NCI-H1436 treated with DMSO at 0.1 percent for 48 hours (cell line): ENCODE measurements around the gene CCDC82.

Experiments
- DNase-seq: peaks from one replicate; lab custom pipeline; 2025; lab: John Stamatoyannopoulos, UW

Gene CCDC82

DNA sequence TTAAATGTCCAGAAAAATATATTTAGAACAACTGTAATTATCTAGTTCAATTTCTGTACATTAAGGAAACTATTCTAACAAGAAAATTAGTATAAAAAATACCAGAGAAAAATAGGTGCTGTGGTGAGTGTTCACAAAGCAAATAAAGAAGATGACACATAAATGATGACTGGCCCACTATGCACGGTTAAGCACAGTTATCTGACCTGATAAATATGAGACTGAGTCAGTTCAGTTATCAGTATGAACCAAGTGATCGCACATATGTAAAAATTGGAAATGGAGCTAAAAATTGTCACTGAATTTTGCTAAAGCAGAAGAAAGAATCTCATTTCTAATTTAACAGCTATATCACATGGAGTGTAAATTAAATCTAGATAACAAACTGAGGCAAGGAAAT lies 27.9 kb downstream of the CCDC82 start:
- DNase-seq, result no peak

DNA sequence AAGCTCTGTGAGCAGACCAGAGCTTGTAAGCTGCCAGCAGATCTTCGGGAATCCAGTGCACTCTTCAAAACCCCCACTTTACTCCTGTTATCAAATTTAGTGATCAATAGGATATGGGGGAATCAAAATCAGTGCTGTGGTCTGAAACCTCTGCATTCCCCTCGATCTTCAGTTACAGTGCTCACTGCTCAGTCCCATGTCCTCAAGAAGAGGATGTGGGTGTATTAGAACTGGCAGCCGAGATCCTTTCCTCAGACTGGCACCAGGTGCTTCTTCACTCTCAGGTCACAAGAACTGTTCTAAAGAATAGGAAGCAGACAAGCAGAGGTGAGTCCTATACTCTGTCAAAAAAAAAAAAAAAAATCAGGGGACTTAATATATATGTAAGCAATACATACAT lies 31.4 kb downstream of the CCDC82 start:
- no peak for DNase-seq

- DNase-seq, result no peak
Measured at GRCh38 chr11:96357794-96358193, 31.9 kb downstream of the CCDC82 start.

DNA sequence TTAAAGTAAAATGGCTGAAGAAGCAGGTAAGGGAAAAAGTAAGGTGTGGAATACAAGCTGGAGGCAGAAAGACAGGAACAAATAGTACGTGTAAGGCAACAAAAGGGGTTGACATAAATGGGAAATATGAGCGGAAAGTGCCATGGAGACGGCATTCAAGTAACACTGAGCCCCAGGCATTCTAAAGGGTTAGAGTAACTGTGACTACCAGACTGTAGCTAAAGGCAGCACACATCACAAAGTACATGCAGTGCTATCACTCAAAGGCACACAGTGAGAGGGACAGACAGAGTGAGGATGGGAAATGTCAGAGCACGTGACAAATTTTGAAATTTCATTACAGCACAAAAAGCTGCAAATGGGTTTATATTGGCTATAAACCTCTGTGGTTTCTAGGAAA lies 32.9 kb downstream of the CCDC82 start:
- no peak for DNase-seq

DNA sequence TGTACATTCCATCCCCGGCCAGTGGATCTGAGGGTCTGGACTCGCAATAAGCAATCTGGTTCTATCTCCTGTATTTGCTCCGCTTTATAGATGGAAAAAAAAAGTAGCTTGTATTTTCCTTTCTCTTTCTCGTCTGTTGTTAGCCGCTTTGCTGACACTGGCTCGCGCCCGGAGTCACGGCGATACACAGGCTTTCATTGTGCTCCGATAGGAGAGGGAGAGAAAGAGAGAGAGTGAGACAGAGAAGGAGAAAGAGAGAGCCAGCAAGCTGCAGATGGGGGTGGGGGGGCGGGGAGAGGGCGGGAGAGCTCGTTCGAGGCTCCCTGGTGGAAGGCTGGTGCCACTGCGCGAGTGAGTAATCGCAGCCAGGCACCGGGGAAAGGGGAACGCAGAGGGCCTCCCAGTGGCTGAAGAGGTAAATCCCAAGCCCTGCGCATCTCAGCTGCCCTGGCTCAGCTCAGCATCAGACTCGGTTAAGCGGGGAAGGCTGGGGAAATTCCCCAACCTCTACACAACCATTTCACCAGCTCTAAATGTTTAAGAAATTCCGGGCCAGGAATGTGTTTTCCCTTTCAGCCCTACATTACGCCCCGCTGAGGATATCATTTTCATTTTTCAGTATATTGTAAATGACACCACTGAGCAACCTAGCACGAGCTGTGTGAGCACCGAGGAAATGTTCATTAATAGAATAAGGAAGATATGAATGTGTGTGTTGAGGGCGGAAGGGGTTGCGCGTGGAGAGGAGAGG lies 46.6 kb downstream of the CCDC82 start, which contains the start of gene MAML2:
Gene MAML2, minus strand, starts transcription at position 235 of the 751 bp plus-strand sequence. CDS start 1,300 bp downstream, outside the sequence.
- DNase-seq, result peak; percentile 56

GRCh38 chr11:96342014-96342960 lies 47.4 kb downstream of the CCDC82 start:
- DNase-seq, result no peak

DNA sequence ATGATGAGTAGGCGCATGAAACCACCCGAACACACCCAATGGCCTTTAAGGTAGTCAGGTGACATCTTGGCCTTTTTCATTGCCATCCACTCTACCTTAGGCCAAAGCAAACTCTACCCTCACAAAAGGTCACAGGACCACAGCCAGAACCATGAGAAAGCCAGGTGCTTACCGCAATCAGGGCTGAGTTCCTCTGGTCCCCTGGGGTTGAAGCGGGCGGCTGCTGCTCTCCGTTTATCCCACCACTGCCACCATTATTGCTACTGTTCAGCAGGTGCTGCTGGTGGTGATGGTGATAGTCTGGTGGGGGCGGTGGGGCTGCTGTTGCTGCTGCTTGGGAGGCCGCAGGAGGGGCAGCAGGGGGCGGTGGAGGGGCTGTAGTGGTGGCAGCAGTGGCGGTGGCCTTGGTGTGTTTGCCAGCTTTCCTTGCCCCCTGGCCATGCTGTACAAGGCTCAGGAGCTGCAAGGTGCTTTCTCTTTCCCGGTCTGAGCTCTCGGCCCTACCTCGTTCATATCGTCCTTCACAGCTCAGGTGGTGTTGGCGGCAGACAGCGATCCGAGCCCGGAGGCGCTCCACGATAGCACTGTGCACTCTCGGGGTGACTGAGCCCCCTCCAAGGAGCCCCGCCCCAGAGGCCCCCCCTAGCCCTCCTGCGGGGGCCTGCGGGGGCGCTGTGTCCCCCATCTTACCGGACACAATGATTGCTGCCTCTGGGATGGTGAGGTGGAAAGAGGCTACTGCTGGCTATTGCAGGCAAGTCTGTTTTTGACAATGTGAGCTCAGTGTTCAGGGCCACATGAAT lies 48.3 kb downstream of the CCDC82 start:
- no peak for DNase-seq

GRCh38 chr11:96340555-96340885 lies 49.2 kb downstream of the CCDC82 start:
- DNase-seq, result no peak

- DNase-seq, result no peak
Measured at GRCh38 chr11:96339706-96340554, 49.8 kb downstream of the CCDC82 start.

- DNase-seq, result no peak
Measured at GRCh38 chr11:96338910-96339705, 50.6 kb downstream of the CCDC82 start.

DNA sequence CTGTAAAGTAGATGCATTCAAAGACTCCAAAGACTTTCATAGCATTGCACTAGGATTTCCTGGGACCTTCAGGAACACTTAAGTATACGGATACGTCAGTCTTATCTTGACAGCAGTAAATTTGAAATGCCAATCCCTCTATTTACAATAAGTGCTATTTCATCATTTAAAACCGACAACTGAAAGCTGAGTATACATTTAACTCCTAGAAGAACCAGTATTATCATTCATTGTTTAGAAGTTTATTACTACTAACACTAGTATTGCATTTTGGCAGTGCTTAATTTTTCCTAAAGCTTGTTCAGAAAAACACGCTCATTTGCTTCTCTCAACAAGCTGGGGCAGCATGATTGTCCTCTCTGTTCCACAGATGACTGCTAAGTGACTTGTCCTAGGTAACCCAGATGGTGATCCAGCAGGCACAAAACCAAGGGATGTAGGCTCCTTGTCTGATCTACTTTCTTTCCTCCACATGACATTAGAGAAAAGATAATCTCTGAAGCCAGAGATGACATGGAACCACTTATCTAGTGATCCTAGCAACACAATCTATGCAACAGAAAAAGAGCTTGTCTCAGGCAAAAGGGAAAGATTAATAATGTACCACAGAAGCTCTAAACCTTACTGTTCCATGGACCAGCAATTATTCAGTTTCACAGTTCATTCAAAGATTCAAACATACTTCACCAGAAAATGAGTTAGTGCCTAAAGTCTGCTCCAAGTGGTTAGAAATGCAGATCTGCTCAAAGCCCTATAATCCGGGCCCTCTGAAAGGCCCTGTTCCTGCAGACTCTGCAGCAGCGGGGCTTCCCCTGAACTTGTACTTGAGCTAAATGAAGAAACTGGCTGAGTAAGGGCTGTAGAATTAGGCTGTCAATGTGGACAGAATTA lies 51.9 kb downstream of the CCDC82 start:
- no peak for DNase-seq

GRCh38 chr11:96335388-96335787 lies 54.3 kb downstream of the CCDC82 start:
- no peak for DNase-seq

DNA sequence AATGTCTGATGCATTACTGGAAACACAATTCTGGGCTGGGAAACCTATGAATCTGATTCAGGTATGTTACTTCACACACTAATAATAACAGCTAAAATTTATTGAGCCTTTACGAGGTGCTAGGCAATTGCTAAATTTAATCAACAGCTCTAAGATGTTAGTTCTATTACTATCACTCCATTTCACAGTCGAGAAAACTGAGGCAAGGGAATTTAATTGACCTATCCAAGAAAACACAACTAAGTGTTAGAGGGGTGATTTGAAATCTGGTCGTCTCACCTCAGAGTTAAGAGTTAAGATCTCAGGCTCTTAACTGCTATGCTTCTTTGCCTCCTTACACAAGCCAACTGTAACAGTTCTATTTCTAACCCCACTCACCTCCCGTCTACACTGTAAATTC lies 55.5 kb downstream of the CCDC82 start:
- DNase-seq, result no peak

- no peak for DNase-seq
Measured at GRCh38 chr11:96333191-96333719, 56.5 kb downstream of the CCDC82 start.

DNA sequence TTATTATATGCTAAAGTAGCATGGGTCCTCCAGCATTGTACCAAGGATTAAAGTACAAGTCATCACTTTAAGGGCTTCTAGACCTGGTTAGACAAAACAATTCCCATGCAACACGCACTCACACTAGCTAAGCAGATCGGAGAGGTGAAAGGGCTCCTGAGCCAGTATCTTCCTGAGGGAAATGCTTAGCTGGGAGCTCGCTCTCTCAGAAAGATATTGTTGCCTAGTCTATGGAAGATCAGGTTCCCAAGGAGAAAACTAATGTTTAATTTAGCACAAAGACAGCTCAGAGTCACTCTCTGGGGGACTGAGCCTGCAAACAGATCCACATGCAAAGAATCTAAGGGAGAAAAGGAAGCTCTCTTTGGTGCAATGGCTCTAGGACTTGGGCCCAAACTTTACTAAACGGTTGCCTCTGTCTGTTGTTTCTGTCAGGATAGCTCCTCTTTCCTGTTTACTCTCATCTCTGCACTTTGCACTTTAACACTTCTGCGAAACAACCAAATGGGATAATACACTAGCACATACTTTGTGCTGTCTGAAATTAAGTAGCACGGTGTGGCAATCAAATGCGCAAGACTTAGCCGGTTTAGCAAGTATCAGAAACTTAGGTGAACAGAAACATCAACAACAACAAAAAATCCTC lies 57.5 kb downstream of the CCDC82 start:
- DNase-seq, result no peak

GRCh38 chr11:96331699-96332116 lies 58.0 kb downstream of the CCDC82 start:
- DNase-seq, result no peak

DNA sequence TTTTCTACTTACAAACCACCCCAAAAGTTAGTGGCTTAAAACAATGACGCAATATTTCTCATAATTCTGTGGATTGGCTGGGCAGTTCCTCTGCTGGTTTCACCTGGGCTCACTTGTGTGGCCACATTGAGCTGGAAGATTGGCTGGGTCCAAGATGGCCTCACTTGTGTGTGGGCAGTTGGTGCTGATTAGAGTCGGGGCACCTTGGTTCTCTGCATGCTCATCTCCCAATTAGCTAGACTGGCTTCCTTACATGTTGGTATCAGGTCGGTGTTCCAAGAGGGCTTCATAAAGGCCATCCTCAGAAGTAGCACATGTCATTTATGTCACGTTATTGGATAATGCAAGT lies 59.2 kb downstream of the CCDC82 start:
- DNase-seq, result no peak

DNA sequence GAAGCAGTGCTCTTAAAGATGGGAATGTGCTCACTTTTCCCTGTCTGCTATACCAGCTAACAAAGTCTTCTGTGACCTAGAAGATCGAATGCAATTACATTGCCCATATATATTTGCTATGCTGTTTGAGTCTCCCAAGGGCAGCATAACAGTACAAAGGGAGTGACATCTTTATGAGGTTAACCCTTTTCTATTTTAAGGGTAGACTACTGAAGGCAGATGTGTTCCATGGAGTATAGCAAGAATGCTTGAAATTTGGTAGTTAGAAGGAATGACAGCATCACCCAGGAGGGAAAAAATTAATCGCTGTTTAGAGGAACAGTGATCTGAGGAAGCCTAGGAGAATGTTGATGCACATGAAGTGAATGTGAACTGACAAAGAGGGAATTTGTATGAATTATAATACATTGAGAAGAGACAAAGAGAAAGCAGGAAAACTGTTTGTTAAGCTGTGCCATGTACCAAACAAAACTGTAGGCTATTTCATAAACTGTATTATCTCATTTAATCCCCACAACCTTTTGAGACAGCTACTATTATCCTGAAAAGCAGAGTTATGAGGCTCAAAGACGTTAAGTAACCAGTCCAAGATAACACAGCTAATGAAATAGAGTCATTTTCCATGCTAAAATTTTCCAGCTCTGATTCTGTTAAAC lies 59.7 kb downstream of the CCDC82 start:
- no peak for DNase-seq
